Keratinocyte (primary cell): ENCODE measurements around the gene ITGB6.

ENCODE experiments used
- EZH2 ChIP-seq: IDR thresholded peaks from one replicate; pipeline ENCODE4 v1.6.1; 2012; ENCODE audit warnings: inconsistent platforms, mild to moderate bottlenecking, low read length, moderate library complexity
- TF ChIP-seq, protein P1 (sequence below), 3 experiments: IDR thresholded peaks in 1 of 3; conservative IDR thresholded peaks in 1 of 3; optimal IDR thresholded peaks in 1 of 3; 2 replicates in 2 of 3; 3 replicates in 1 of 3; pipeline versions ENCODE3 to v1.5.1; 2011; ENCODE audit warnings: low read length in 3 of 3, mild to moderate bottlenecking in 3 of 3, moderate library complexity in 2 of 3, control low read depth in 1 of 3, inconsistent platforms in 1 of 3; ENCODE audit not compliant: insufficient read depth in 2 of 3; ENCODE audit errors: extremely low read depth in 1 of 3

DNA sequence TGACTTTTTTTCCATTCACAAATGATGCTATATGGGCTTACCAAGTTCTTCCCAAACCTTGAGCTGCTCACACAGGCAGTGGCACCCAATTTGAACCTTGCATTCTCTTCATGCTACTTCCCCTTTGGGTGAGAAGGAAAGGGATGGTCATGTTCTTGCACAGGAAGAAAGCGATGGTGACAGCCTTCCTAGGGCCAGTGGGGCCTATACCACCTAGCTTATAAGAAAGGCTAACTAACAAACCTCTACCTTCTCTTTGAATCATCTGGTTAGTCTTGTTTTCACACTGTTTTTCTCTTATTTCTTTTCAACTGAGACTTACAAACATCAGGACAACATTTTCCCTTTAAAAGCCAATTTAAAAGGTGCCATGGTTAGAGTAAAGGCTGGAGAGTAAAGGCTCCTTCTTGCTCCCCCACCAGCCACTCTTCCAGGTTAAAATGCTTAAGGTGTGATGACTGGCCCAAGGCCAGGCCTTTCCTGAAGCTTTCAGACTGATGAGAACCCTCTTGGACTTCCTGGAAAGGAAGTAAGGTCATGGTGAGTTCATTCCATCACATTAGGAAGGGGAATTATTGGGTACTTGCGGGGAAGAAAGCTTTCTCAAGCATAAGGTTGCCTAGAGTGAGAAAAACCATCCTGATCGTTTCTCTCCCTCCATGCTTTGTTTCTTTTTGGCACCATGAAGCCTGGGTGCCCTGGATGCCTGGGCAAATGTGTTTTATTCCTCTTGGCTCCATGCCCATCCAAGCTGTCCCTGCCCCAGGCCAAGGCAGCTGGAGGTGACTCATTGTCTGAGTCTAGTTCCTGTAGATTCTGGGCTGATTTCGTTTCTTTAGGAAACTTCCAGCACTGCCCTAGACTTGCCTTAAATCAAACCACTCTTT, 41.4 kb upstream of the ITGB6 start:
- TF ChIP-seq, protein P1, sequence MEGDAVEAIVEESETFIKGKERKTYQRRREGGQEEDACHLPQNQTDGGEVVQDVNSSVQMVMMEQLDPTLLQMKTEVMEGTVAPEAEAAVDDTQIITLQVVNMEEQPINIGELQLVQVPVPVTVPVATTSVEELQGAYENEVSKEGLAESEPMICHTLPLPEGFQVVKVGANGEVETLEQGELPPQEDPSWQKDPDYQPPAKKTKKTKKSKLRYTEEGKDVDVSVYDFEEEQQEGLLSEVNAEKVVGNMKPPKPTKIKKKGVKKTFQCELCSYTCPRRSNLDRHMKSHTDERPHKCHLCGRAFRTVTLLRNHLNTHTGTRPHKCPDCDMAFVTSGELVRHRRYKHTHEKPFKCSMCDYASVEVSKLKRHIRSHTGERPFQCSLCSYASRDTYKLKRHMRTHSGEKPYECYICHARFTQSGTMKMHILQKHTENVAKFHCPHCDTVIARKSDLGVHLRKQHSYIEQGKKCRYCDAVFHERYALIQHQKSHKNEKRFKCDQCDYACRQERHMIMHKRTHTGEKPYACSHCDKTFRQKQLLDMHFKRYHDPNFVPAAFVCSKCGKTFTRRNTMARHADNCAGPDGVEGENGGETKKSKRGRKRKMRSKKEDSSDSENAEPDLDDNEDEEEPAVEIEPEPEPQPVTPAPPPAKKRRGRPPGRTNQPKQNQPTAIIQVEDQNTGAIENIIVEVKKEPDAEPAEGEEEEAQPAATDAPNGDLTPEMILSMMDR (optimal IDR thresholded peaks at IDR 0.05 in 1 of 3, IDR thresholded peaks at IDR 0.05 in 1 of 3, conservative IDR thresholded peaks at IDR 0.05 in 1 of 3; ENCODE audit: extremely low read depth in 1 of 3, insufficient read depth in 2 of 3, low read length in 3 of 3), result no peak
- no peak for TF ChIP-seq EZH2
